NCI-H1694 (cell line): ENCODE data around the gene SPATA24.
"Not testable (repeated sequence)": the region's sequence is repeated elsewhere in the genome, so short reads cannot be mapped to it uniquely, and the experiment has no call there.

ENCODE experiments used
- DNase-seq: peaks from one replicate; lab custom pipeline; 2025; lab: John Stamatoyannopoulos, UW

Gene SPATA24

DNA sequence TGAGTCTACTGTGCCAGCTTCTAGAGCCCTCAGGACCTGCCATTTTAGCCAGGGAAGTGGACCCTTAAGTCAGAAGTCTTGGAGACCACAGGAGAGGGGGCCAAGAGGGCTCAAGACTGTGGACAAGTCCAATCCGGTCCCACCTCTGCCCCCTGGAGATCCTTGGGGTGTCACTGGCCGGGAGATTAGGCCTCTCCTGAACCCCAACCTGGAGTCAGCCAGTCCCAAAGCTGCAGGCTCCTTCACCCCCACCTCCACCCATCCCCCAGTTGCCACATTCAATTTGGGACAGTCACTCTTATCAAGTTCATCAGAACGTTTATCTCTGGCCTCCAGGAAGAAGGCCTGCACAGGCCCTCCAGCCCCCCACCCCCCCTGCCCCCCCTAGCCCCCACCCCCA, 21.1 kb downstream of the SPATA24 start:
- DNase-seq: no peak

DNA sequence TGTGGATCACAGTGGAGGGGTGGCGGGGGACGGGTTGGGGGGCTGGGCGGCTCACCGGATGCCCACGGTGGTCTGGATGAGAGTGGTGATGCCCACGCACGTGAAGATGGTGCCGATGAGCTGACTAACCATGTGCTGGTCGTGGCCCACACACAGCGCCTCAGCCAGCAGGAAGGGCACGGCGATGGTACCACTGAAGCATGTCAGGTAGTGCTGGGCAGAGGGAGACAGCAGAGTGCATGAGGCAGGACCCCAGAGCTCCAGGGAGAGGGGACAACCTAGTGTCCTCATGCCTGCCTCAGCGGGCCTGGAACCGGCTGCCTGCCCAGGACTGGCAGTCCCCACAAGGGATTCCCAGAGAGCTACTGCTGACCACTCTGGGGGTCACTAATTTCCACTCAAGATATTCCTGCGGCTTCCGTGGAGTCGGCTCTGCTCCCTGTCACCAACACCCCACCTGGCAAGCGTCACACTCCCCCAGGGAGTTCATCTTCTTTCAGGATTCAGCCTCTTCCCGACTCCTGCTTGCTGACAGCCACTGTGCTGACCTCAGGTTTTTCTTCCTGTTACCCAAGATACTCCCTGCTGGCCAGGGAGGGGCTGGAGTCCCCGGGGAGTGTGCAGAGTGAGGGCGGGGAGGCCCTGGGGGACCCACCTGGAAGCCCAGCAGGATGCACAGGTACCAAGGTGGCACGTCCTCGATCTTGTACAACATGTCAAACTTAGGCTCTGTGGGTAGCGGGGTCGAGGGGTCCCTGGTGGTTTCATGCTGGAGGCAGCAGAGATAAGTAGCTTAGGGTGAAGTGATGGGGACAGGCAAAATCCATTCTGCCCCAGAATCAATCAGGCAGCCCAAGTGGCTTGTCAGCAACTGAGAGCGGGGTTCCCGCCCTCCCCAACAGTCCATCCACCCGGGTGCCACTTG, 21.8 kb downstream of the SPATA24 start:
- DNase-seq: no peak

DNA sequence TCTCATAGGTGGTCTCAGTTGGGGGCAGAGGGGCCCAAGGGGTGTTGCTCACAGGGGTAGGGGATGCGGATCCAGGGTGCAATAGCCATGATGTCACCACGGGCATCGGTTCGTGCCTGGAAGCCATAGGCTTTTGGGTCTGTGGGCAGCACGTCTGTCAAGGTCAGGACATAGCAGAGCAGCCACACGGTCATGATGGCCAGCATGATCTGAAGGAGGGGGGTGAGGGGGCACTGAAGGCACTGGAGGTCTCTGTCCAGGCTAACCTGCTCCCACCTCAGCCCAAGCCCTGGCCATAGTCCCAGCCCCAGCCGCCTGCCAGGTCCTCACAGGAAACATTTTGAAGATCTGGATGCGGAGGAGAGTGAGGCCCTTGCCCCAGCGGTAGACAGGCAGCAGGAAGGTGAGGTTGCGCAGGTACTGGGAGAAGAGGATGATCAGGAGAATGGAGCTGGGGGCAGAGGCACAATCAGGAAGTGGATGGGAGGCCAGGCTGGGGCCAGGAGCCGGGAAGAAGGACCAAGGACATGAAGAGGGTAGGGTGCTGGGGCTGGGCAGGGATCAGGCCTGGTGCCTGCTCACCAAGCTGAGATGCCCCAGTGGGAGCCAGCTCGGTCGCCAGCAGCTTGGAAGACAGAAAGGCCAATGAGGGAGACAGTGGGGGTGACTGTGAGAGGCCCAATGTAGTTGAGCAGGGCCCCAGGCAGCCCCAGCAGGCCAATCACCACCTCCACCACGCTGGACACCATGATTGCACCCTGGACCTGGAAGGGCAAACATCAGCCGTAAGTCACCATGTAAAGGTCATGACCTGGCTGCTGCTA, 24.1 kb downstream of the SPATA24 start:
- no peak for DNase-seq

DNA sequence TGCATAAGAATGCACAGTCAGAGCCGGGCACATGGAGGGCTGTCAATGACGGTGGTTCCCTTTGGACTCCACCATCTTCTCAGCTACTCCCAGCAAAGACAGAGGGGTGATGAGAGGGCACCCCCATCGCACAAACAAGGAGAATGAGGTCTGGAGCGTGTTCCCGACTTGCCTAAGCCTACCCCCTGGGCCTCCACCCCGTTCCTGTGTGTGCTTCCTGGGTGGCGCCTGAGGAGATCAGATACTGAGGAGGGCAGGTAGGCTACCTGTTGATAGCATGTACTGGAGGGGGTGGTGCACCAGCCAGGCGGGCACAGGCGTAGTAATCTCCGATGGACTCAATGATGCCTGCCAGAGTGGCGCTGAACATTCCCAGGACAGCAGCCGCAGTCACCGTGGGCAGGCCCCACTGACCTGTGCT, 24.9 kb downstream of the SPATA24 start:
- DNase-seq: no peak

DNA sequence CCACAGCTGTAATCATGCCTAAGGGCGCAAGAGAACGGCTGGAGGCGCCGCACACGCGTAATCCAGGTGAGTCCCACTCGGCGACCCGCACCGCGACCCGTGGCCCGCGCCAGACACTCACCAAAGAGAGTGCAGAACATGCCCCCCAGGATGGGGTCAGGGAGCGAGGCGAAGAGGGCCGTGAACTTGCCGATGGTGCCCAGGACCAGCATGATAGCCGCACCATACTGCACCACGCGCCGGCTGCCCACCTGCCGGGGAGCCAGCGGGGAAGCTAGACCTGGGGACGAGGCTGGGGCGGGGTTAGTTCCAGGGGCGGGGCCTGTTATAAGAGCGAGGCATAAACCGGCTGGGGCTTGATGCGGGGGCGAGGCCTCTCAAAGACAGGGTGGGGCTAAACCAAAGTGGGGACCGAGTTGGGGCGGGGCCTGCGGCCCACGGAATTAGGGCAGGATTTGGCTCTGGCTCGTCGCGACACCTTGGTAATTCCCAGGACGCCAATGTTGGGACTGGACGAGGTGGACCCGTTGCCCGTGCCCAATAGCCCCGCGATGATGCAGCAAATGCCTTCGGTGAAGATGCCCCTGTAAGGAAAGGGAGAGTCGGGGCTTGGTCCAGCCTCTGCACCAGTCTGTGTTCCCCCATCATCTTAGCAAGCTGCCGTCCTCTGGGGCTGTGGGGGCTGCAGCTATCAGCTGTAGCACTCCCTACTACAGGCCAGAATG, 25.6 kb downstream of the SPATA24 start:
- no peak for DNase-seq

DNA sequence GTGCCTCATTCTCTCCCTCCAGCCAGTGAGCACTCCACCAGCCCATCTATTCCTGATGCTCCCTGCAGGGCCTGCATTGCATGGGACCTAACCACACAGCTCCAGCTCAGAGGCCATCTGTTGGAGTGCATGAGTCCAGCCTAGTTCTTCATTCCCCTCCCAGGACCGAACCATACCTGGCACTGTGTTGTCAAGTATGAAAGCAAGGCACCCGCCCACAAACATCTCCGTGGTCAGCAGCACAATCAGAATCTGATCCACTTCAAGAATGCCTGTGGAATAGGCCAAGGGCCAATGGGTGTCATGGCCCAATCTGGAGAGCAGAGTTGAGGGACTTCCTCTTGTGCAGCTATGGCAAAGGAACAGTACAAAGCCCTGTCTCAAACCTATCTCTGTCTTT, 26.7 kb downstream of the SPATA24 start:
- DNase-seq: no peak

DNA sequence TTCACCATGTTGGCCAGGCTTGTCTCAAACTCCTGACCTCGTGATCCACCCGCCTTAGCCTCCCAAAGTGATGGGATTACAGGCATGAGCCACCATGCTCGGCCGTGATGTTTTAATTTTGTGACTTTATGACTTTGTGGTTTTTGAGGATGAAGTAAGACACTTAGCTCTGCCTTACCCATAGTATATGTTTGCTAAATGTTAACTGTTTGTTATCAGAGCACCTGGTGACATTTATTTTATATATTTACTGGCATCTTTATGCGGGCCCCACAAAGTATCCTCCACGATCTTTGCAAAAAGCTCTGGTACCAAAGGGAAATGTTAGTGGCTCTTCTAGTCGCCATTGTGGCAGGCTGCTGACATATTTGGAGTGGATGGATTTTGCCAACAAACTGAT, 27.5 kb downstream of the SPATA24 start:
- DNase-seq: no peak

DNA sequence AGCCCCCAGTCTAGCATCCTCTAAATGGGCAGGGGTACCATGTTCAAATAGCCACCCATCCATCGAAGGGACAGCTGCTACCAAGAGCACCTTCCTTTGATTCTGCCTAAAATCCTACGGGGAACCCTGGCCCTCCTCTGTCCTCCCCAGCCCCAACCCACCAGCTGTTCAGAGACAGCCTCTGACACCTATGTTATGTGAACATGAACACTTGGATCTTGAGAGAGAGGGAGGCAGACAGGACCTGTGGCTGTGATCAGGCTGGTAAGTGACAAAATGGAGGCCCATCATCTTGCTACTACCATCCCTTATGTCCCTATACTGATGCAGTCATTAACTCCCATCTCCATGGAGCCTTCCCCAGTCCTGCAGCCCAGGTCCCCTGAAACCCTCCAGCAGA, 29.0 kb downstream of the SPATA24 start:
- DNase-seq: no peak

DNA sequence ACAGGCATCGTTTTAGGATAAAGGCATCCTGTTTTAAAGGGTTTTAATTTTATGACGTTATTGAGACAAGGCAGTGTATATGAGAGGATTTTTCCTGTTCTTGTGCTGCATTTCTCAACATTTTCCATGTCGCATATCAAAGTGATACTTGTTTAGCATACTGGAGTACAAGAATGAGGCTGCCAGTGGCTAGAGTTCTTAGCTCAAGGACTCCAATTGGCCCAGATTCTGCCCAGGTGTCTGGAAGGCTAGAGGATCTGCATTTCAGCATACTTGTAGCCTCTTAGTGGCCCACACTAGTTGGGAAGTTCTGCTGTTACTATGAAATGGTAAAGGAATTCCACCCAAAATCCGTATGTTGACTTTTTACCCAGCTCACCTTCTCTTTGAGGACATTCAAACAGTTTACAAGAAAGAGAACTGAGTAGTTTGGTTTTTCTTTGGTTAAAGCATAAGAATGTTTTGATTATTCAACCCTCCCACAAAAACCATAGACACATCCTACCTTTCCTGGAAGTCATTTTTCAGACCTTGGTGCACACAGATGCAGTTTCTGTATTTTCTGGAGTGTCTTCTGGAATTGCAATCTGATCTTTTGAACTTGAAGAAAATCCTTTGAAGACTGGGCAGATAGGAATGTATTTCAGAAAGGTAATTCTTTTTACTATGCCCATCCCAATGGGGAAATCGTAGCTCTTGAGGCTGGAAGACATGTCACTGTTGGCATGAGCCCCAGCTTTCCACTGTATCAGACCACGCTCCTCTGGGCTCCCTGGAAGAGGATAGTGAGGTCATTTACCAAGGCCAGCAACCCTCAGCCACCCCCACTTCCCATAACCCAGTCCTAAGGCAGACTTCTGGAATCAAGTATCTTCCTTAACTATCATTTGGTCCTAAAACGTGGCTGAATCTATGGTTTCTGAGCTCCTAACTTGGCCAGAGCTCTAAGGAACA, 32.1 kb downstream of the SPATA24 start:
- no peak for DNase-seq

DNA sequence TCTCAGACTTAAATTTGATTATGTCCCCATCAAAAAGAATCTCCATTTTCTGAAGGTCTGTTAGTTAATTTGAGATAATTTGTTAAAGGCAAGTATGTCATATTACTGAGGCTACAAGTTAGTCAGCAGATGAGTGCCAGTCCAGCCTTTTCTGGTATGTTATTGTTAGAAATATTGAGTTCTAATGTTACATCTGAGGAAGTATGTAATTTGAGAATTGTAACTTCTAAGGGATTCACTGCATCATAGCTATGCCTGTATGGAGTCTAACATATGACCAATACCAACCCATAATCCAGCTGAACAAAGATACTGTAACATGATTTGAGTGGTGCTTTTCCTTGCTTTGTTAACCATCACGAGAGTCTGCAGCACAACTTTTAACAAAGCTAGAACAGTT, 34.7 kb downstream of the SPATA24 start:
- DNase-seq: no peak

DNA sequence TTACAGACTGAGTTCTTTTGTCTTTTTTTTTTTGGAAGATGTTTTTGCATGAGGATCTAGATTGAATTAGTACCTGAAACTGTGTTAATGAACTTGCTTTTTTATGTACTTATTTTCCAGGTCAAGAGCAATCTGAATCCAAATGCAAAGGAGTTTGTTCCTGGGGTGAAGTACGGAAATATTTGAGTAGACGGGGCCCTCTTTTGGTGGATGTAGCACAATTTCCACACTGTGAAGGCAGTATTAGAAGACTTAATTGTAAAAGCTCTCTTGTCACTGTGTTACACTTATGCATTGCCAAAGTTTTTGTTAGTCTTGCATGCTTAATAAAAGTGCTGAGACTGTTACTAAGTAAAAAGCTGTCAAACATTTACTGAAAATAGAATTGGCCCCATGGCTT, 35.3 kb downstream of the SPATA24 start:
- no peak for DNase-seq

DNA sequence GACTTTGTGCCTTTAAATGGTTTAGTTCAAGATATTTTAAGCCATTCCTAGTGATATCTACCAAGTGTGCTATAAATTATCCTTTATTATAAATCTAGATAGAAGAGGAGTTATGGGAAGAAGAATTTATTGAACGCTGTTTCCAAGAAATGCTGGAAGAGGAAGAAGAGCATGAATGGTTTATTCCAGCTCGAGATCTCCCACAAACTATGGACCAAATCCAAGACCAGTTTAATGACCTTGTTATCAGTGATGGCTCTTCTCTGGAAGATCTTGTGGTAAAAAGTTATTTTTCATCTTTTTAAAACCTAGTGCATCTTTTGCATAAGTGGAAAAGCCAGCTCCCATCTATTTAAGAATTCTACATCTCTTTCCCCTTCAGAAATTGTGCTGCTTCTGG, 39.4 kb downstream of the SPATA24 start:
- no peak for DNase-seq

DNA sequence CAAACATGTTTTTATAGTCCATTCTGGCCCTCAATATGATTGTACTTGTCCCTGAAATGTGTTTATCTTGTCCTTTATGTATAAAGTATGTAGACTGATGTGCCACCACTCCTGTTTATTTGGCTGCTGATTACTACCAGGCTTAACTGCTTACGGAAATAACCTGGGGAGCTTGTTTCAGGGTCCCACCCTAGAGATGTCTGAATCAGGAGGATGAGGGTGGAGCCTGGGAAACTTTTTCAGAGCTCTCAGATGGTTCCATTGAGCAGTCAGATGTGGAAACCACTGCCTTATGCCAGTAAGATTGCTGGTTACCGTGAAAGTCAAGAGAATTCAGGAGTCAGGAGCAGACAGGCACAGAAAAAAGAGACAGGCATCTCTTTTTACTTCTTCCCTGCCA, 40.0 kb downstream of the SPATA24 start:
- DNase-seq: no peak

DNA sequence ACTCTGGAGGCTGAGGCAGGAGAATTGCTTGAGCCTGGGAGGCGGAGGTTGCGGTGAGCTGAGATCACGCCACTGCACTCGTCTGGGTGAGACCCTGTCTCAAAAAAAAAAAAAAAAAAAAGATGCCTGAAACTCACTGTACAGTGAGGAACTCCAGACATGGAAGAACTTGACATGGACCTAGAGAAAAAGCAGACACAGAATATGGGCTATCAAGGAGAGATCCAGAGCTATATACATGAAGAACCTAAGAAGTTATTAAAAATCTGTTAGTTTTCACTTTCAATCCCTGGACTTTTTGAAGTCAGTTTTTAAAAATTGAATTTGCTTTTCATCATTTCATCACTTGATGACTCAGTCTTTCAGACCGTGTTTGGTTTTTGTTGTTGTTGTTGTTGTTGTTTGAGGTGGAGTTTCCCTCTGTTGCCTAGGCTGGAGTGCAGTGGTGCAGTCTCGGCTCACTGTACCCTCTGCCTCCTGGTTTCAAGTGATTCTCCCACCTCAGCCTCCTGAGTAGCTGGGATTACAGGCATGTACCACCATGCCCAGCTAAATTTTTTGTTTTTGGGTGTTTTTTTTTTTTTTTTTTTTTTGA, 42.0 kb downstream of the SPATA24 start:
- DNase-seq: no peak

DNA sequence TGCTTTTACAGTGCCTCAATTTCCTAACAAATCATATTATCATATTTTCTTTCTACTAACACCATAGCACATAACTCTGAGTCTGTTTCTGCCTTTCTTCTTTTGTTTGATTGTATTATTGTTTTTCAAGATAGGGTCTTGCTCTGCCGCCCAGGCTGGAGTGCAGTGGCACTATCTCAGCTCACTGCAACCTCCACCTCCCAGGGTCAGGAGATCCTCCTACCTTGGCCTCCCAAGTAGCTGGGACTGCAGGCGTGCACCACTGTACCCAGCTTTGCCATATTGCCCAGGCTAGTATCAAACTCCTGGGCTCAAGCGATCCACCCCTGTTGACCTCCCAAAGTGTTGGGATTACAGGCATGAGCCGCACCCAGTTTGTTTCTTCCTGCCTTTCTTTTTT, 43.5 kb downstream of the SPATA24 start:
- no peak for DNase-seq

DNA sequence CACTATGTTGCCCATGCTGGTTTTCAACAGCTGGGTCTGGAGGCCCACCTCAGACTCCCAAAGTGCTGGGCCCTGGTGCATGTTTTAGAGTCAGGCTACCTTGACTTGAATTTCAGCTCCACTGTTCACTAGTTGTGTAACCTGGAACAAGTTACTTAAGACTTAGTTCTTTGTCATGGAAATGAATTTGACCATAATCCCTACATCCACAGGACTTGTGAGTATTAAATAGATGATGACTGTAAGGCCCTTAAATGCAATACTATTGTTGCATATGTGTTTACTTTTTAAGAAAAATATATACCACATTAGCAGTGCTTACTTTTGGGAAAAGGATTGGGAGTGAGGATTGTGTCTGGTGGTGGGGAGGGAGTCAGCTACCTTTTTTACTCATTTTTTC, 45.8 kb downstream of the SPATA24 start:
- no peak for DNase-seq

DNA sequence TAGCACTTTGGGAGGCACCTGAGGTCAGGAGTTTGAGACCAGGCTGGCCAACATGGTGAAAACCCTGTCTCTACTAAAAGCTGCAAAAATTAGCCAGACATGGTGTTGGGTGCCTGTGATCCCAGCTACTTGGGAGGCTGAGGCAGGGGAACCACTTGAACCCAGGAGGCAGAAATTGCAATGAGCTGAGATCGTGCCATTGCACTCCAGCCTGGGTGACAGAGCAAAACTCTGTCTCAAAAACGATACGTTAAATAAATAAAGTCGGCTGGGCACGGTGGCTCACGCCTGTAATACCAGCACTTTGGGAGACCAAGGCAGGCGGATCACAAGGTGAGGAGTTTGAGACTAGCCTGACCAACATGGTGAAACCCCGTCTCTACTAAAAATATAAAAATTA, 48.0 kb downstream of the SPATA24 start:
- DNase-seq: not testable (repeated sequence)

DNA sequence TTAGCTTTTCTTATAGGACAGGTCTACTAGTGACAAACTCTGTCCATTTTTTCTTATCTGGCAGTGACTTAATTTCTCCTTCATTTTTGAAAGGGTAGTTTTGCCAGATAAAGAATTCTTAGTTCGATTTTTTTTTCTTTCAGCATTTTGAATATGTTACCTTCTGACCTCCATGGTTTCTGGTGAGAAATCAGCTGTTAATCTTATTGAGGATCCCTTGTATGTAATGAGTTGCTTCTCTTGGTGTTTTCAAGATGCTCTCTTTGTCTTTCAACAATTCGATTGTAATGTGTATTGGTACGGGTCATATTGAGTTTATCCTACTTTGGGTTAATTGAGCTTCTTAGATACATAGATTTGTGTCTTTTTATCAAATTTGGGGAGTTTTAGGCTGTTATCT, 49.7 kb downstream of the SPATA24 start:
- no peak for DNase-seq

DNA sequence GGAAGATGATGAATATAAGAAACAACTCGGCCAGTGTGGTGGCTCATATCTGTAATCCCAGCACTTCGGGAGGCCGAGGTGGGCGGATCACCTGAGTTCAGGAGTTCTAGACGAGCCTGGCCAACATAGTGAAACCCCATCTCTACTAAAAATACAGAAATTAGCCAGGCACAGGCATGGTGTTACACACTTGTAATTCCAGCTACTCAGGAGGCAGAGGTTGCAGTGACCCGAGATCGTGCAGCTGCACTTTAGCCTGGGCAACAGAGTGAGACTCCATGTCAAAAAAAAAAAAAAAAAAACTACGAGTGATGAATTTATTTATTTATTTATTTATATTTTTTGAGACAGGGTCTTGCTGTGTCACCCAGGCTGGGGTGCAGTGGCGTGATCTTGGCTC, 56.0 kb downstream of the SPATA24 start:
- not testable (repeated sequence) for DNase-seq
